Measurements from ENCODE around the gene NUDT14.

Gene NUDT14

DNA sequence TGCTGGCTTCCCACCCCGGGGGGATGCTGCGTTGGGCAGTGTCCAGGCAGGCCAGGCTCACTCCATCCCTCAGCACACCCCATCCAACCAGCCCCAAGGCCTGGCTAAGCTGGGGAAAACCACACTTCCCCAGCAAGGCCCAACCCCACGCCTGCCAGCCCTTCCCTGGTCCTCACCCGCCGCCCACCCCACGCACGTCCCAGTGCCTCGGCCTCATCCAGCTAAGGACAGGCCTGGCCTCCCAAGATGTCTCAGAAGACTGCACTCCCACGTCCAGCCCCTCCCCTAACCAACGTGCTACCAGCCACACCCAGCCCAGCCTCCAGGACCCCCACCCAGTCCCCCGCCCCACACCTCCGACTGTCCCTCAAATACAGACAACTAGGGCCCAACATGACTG is 22.3 kb downstream of the NUDT14 start:
- no peak for DNase-seq (ENCODE audit: low spot score)

DNA sequence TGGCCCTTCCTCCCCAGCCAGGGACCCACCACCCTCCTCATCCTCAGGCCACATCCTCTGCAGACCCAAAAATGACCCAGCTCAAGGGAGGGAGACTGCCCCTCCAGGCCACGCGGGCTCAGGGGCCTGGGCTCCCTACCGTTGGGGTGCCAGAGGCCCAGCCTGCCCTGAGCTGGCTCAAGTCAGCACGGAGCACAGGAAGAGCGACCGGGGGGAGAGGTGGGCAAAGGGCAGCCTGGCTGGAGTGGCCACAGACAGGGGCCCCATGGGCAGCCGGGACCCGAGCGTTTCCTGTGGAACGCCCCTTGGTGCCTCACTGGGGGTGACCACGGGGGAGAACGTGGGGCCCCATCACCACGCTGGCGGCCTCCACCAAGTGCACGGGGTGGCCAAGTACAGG is 23.2 kb downstream of the NUDT14 start:
- DNase-seq (ENCODE audit: low spot score) = no peak

GRCh38 chr14:105156414-105157375 is 24.4 kb downstream of the NUDT14 start:
- no peak for DNase-seq (ENCODE audit: low spot score)

DNA sequence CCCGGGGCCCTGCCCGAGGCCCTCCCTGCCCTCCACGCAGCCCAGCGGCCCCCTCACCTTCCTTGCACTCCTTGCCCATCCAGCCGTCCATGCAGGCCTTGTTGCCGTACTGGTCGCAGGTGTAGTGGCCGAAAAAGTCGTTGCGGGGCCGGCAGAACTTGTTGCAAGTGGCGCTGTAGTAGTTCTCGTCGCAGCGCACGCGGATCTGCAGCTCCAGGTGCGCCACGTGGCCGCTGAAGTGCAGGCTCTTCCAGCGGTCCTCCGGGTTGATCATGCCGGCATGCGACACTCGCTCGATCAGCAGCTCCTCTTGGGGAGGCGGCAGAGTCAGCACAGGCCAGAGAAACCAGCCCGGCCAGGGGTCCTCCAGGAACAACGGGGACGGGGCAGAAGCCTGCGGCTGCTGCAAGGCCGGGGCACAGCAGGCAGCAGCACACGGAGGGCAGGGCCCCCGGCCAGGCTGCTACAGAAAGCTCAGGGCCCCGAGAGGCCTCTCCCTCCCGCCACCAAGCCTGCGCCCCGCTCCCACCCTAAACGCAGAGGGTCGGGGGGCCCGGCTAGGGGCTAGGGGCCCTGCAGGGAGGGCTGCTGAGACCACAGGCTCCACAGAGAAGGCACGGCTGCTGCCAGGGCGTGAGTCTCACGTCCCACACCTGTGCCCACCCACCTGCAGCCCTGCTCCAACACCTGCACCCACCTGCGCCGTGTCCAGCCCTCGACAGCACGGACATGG is 25.3 kb downstream of the NUDT14 start:
- DNase-seq (ENCODE audit: low spot score) = no peak

- no peak for DNase-seq (ENCODE audit: low spot score)
These were observed 26.0 kb downstream of the NUDT14 start for GRCh38 chr14:105155071-105155651.

- DNase-seq (ENCODE audit: low spot score) = no peak
These were observed 26.6 kb downstream of the NUDT14 start for GRCh38 chr14:105154476-105154871.

- DNase-seq (ENCODE audit: low spot score) = no peak
These were observed 27.2 kb downstream of the NUDT14 start for GRCh38 chr14:105153739-105154475.

DNA sequence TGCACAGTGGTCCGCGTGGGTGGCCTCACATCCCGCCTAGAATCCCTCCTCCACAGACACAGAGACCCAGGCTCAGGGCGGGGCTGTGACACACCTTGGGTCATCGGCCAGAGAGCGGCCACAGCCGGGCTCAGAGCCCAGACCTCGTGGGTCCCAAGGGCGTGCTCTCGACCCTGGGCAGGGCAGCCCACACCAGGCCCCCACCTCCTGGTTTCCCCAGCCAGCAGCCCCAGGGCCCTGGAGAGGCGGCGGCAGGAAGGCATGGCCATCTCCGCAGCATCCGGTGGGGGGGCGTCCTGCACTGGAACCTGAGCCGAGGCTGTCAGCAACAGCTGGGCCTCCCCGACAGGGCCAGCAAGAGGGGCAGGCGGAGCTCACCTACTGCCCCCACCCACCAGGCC is 27.8 kb downstream of the NUDT14 start:
- no peak for DNase-seq (ENCODE audit: low spot score)

GRCh38 chr14:105152794-105153241 is 28.3 kb downstream of the NUDT14 start:
- DNase-seq (ENCODE audit: low spot score) = no peak

GRCh38 chr14:105151838-105152793 is 29.0 kb downstream of the NUDT14 start:
- no peak for DNase-seq (ENCODE audit: low spot score)

DNA sequence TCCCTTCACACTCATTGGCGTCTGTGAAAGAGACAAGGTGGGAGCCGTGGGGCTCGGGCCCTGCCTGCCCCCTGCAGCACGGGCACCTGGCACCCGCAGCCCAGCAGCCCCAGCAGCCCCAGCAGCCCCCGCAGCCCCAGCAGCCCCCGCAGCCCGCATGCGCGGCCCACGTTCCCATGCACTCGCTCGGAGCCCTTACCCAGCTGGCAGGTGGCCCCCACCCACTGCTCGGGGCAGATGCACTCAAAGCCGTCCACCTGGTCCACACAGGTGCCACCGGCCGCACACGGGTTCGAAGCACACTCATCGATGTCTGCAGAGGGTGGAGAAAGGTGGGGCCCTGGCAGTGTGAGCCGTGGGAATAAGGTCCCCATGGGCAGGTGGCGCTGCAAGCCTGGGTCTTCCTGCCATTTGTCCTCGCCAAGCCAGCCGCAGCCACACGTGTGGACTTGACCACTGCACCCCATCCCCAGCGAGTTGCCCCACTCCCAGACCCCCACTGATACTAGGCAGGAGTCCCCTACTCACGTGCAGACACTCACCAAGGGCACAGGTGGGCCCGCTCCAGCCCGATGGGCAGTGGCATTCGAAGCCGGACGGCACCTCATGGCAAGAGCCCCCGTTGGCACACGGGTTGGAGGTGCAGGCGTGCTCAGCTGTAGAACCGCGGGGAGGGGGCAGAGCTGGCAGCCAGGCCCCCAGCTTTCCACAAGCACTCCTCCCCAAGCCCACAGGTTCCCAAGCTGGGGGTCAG is 29.9 kb downstream of the NUDT14 start:
- DNase-seq (ENCODE audit: low spot score) = no peak

DNA sequence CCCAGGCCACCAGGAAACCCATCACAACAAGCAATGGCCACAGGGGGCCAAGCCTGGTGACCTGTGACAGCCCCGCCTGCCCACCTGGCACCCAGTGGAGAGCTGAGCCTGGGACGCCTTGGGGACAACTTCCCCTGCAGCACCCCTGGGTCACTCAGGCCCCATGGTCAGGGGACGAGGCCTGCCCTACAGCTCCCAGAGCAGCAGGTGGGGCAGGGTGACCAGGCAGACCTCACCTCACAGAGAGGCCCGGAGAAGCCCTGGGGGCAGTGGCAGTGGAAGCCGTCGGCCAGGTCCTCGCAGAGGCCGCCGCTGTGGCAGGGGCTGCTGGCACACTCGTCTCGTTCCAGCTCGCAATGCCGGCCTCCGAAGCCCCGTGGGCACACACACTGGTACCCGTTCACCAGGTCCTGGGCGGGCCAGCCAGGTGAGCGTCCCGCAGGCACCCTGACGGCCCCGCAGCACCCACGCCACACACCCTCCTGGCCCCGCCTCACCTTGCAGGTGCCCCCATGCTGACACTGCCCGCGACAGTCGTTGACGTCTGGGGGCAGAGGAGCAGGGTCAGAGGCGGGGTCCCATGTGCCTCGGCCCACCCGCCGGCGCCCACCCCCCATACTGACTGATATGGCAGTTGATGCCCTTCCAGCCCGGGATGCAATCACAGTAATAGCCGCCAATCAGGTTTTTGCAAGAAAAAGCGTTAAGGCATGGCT is 30.6 kb downstream of the NUDT14 start:
- no peak for DNase-seq (ENCODE audit: low spot score)

DNA sequence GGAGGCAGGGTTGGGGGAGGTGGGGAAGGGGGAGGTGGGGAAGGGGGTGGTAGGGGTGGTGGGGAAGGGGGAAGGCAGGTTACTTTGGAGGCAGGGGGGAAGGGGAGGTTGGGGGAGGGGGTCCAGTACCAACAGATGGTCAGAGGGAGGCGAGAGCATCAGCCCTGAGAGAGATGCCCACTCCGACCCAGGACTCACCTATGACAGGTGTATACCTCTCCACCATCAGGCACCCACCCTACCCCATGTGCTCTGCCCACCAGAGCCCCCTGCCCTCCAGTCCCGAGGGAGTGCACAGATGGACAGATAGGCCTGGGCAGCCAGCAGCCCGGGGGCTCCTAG is 31.1 kb downstream of the NUDT14 start:
- DNase-seq (ENCODE audit: low spot score) = no peak

DNA sequence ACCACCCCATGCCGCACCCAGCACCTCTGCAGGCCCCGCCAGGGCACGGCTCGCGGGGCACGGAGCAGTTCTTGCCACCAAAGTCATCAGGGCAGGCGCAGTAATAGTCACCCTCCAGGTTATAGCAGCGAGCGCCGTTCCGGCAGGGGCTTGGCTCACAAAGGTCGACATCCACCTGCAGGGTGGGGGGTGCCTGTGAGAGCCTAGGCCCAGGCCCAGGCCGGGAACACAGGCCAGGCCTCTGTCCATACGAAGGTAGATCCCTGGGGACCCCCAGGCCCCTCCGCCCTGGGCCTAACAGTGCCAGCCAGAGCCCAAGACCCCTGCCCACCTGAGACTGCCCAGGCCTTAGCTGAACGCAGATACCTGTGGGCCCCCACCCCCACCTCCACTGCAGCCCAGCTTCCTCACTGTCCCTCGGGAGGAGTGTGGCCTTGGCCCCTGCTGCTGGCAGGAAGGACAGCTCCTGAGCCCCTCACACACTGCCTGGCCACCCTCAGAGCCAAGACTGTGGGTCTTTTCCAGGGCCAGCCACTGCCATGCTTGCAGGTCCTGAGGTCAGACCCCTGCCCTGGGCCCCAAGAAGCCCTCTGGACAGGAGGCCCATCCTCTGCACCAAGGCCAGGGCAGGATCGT is 31.8 kb downstream of the NUDT14 start:
- DNase-seq (ENCODE audit: low spot score) = no peak

DNA sequence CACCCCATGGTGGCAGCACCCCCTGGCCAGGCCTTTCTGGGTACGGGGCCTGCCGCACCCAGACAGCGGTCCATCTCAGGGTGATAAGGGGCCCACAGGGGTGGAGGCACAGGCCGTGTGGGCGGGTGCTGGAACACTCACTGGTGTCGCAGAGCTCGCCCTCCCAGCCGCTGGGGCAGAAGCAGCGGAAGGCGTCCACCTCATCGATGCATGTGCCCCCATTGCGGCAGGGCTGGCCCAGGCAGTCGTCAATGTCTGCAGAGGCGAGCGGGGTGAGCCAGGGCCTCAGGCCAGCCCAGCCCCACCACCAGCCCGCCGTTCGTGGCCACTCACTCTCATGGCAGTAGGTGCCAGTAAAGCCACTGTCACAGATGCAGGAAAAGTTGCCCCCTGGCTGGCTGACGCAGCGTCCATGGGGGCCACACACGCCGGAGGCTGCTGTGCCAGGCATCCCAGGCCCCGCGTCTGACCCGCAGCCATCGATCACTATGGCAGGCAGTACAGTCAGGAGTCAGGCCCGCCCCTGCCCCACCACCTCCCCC is 32.4 kb downstream of the NUDT14 start:
- DNase-seq (ENCODE audit: low spot score) = no peak

- DNase-seq (ENCODE audit: low spot score) = no peak
These were observed 33.2 kb downstream of the NUDT14 start for GRCh38 chr14:105147671-105148603.

DNA sequence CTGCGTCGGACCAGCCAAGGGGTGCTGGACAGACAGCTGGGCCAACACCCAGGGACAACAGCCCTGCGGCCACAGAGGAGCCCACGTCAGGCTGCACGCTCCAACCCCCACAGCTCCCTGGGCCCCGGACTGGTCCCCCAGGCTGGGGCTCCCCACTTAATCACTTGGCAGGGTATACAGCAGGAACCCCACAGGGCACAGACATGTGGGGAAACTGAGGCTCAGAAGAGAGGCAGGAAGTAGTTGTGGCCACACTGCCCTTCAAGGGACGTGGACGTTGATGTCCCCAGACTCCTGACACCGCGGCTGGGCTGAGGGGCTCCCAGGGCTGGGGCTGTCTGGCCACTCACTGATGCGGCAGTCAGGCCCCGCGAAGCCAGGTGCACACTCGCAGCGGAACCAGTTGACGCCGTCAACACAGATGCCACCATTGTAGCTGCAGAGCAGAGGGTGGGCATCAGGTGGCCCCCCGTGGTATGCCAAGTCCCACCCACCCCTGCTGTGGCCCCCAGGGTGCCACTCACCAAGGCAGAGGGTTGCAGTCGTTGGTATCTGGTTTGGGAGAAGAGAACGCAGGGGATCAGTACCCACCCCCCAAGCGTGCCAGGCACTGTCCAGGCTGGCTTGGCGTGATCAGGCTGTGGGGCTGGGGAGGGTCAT is 34.0 kb downstream of the NUDT14 start:
- DNase-seq (ENCODE audit: low spot score) = no peak

Measured in kidney capillary endothelial cell (primary cell).